DND-41 (cell line): ENCODE measurements around the gene ITGA1.

Experiments used
- ATAC-seq: fragments of 200-7000 bp; cut with Tn5 transposase; 3 replicates; pipeline ENCODE4 v1.9.1; 2021; ENCODE audit warnings: low read depth; ENCODE audit not compliant: insufficient read depth
- DNase-seq: peaks from one replicate; pipeline ENCODE4 v3.0.0-alpha.2; 2020
- H2AFZ ChIP-seq: 2 replicates; pipeline ENCODE4 v1.6.0; 2012; ENCODE audit warnings: low read depth, low read length
- H3K27ac ChIP-seq: 2 replicates; pipeline ENCODE4 v1.5.1; 2012; ENCODE audit warnings: low read length, inconsistent platforms
- H3K27me3 ChIP-seq: fragments of 200-600 bp; sonication (generic); 2 replicates; pipeline ENCODE4 v1.6.0; 2012; ENCODE audit warnings: low read length, mild to moderate bottlenecking, inconsistent platforms; ENCODE audit not compliant: insufficient read depth, poor library complexity
- H3K36me3 ChIP-seq: 2 replicates; pipeline ENCODE4 v1.5.1; 2012; ENCODE audit warnings: low read length, inconsistent platforms; ENCODE audit not compliant: insufficient read depth
- H3K4me1 ChIP-seq: 2 replicates; pipeline ENCODE4 v1.5.1; 2012; ENCODE audit warnings: mild to moderate bottlenecking, low read length; ENCODE audit not compliant: insufficient read depth
- H3K4me2 ChIP-seq: 2 replicates; pipeline ENCODE4 v1.6.0; 2012; ENCODE audit warnings: mild to moderate bottlenecking, moderate library complexity, low read length, inconsistent platforms; ENCODE audit not compliant: insufficient read depth
- H3K4me3 ChIP-seq, 2 experiments: fragments of 200-600 bp in 1 of 2; shearing (Covaris generic) in 1 of 2; 2 replicates each; pipeline ENCODE4 v1.5.1; 2012 to 2016; ENCODE audit warnings: inconsistent platforms in 2 of 2, low read length in 2 of 2, mild to moderate bottlenecking in 2 of 2, low read depth in 1 of 2, moderate library complexity in 1 of 2
- H3K79me2 ChIP-seq: 2 replicates; pipeline ENCODE4 v1.6.0; 2012; ENCODE audit warnings: low read length, inconsistent platforms; ENCODE audit not compliant: insufficient read depth
- H3K9ac ChIP-seq: 2 replicates; pipeline ENCODE4 v1.6.0; 2012; ENCODE audit warnings: low read depth, mild to moderate bottlenecking, inconsistent platforms, low read length, moderate library complexity
- H3K9me3 ChIP-seq: 2 replicates; pipeline ENCODE4 v1.5.1; 2012; ENCODE audit warnings: low read length, moderate library complexity, mild to moderate bottlenecking, inconsistent platforms; ENCODE audit not compliant: insufficient read depth, severe bottlenecking
- H4K20me1 ChIP-seq: 2 replicates; pipeline ENCODE4 v1.6.0; 2012; ENCODE audit warnings: low read length; ENCODE audit not compliant: insufficient read depth
- CTCF ChIP-seq: IDR thresholded peaks from 2 replicates; pipeline ENCODE4 v1.5.1; 2012; ENCODE audit warnings: borderline replicate concordance, low read length, moderate library complexity, mild to moderate bottlenecking; ENCODE audit not compliant: poor library complexity, severe bottlenecking; ENCODE audit errors: extremely low read depth
- EZH2 ChIP-seq: IDR thresholded peaks from 3 replicates; pipeline ENCODE4 v1.6.1; 2012; ENCODE audit warnings: borderline replicate concordance, low read depth, mild to moderate bottlenecking, moderate library complexity, low read length, inconsistent platforms; ENCODE audit not compliant: severe bottlenecking

Gene ITGA1

DNA sequence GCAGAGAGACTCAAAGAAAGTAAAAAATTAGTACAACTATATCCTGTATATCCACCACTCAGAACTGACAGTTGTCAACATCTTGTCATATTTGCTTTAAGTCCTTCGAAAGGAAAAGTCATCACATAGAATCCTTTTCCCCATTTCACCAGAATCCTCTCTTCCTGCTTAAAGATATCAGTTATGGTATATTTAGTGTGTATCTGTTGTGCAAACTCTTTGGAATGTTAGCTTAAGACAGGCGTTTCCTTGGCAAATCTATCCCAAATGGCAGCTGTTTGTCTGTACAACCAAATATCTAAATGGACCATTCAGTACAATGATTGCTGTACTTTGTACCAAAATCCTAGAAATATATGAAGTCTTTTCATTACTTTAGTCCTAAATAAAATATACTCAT lies 98.5 kb downstream of the ITGA1 start:
- Histone ChIP-seq H3K79me2 (no peaks in the 10 kb centered on the region), H3K36me3 (peaks cover 20% of the 10 kb centered on the region), H3K9ac (no peak overlapping the region), H3K27me3 (no peaks in the 10 kb centered on the region), H3K4me1 (no peaks in the 10 kb centered on the region), H3K4me2 (no peak overlapping the region), H2AFZ (no peak overlapping the region), H4K20me1 (no peaks in the 10 kb centered on the region), H3K4me3 (no peak overlapping the region), H3K27ac (no peak overlapping the region), H3K9me3 (no peaks in the 10 kb centered on the region)
- TF ChIP-seq CTCF (no peak), EZH2 (no peak)
- DNase-seq = no peak
- no peak for ATAC-seq

DNA sequence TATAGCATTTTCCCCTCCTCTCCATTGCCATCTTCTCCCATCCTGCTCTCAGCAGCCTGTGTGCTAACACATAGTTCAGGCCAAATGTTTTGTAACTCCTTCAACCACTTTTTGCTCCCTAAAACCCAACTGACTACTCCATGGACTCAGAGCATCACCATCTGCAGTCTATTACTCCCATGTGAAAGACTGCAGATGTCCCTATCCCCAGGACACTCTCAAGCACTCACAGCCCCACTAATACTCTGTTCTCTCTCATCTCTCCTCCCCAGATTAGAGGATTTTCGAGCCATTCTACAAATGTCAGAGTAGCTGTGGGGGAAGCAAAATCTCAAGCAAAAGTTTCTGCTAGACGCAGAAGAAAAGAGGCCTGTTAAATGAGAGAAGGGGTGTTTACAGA lies 99.3 kb downstream of the ITGA1 start:
- Histone ChIP-seq H3K36me3 (peaks cover 13% of the 10 kb centered on the region), H2AFZ (no peak overlapping the region), H3K4me1 (no peaks in the 10 kb centered on the region), H3K79me2 (no peaks in the 10 kb centered on the region), H4K20me1 (no peaks in the 10 kb centered on the region), H3K27me3 (no peaks in the 10 kb centered on the region), H3K9me3 (no peaks in the 10 kb centered on the region), H3K27ac (no peak overlapping the region), H3K4me3 (no peak overlapping the region), H3K9ac (no peak overlapping the region), H3K4me2 (no peak overlapping the region)
- ATAC-seq (no peak), DNase-seq (no peak)
- no peak for TF ChIP-seq CTCF

- no peak for DNase-seq
- Histone ChIP-seq H2AFZ (no peak overlapping the region), H3K79me2 (no peaks in the 10 kb centered on the region), H3K9ac (no peak overlapping the region), H3K9me3 (no peaks in the 10 kb centered on the region), H3K4me2 (no peak overlapping the region), H3K4me1 (no peaks in the 10 kb centered on the region), H3K36me3 (peaks cover 16% of the 10 kb centered on the region), H3K27ac (no peak overlapping the region), H4K20me1 (no peaks in the 10 kb centered on the region), H3K4me3 (no peak overlapping the region), H3K27me3 (no peaks in the 10 kb centered on the region)
- no peak for ATAC-seq
- TF ChIP-seq CTCF = no peak
- no peak for TF ChIP-seq EZH2
Observed at GRCh38 chr5:52888363-52888762, 100.6 kb downstream of the ITGA1 start.

- no peak overlapping the region for H3K4me2 ChIP-seq
Observed at GRCh38 chr5:52892242-52892878, 104.6 kb downstream of the ITGA1 start.

More at GRCh38 chr5:52892242-52892878, 104.6 kb downstream of the ITGA1 start:
- Histone ChIP-seq H3K79me2 (no peaks in the 10 kb centered on the region), H3K9me3 (no peaks in the 10 kb centered on the region), H3K36me3 (peaks cover 27% of the 10 kb centered on the region), H3K27me3 (no peaks in the 10 kb centered on the region), H3K4me1 (no peaks in the 10 kb centered on the region), H3K9ac (no peak overlapping the region), H4K20me1 (no peaks in the 10 kb centered on the region), H3K4me3 (no peak overlapping the region), H3K27ac (no peak overlapping the region), H2AFZ (no peak overlapping the region)
- DNase-seq = no peak
- no peak for ATAC-seq
- TF ChIP-seq CTCF (no peak), EZH2 (no peak)
